HTR-8/SVneo (cell line): ENCODE results near the gene STPG3.

ENCODE experiments used
- DNase-seq: peaks from one replicate; pipeline ENCODE4 v3.0.0; 2011; ENCODE audit warnings: low spot score, mixed read lengths; ENCODE audit not compliant: insufficient read length
- FAIRE-seq: peaks from 2 replicates; lab custom pipeline; 2011; peaks lifted over from hg19 to GRCh38; lab: Jason Lieb, UNC

Gene STPG3

DNA sequence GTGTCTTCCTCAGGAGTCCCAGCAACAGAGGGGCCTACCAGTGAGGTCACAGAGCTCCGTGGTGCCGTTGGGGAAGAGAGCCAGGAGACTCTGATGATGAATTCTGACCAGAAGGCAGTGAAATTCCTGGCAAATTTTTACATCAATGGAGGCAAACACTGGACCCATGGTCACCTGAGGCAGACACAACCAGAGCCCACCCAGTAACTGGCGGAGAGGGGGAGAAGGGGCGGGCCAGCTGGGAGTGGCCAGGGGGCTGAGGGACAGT, at the start of gene STPG3:
Gene STPG3, plus strand, starts transcription at position 93 of the 268 bp plus-strand sequence. Its CDS starts 1 bp downstream, at position 94.
- DNase-seq: no peak
- no peak for FAIRE-seq

DNA sequence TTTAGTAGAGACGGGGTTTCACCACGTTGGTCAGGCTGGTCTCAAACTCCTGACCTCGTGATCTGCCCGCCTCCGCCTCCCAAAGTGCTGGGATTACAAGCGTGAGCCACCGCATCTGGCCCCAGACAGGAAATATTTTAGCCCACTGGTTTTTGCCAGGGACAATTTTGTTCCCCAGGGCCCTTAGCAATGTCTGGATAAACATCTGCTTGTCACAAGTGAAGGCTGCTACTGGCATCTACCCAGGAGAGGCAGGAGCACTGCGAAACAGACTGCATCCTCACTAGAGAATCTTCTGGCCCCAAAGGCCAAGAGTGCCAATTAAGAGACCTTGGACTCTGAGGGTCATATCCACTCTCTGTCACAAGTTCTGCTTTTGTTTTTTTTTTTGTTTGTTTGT, 48.1 kb upstream of the STPG3 start:
- no peak for DNase-seq
- no peak for FAIRE-seq

DNA sequence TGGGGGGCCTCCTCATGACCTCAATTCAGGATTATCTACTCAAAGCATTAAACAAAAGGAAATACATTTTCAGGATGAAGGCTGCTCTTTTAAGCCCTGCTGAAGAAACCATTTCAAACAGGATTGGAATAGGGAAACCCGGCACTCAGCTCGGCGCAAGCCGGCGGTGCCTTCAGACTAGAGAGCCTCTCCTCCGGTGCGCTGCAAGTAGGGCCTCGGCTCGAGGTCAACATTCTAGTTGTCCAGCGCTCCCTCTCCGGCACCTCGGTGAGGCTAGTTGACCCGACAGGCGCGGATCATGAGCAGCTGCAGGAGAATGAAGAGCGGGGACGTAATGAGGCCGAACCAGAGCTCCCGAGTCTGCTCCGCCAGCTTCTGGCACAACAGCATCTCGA, 46.4 kb upstream of the STPG3 start:
- FAIRE-seq: no peak
- DNase-seq: no peak

DNA sequence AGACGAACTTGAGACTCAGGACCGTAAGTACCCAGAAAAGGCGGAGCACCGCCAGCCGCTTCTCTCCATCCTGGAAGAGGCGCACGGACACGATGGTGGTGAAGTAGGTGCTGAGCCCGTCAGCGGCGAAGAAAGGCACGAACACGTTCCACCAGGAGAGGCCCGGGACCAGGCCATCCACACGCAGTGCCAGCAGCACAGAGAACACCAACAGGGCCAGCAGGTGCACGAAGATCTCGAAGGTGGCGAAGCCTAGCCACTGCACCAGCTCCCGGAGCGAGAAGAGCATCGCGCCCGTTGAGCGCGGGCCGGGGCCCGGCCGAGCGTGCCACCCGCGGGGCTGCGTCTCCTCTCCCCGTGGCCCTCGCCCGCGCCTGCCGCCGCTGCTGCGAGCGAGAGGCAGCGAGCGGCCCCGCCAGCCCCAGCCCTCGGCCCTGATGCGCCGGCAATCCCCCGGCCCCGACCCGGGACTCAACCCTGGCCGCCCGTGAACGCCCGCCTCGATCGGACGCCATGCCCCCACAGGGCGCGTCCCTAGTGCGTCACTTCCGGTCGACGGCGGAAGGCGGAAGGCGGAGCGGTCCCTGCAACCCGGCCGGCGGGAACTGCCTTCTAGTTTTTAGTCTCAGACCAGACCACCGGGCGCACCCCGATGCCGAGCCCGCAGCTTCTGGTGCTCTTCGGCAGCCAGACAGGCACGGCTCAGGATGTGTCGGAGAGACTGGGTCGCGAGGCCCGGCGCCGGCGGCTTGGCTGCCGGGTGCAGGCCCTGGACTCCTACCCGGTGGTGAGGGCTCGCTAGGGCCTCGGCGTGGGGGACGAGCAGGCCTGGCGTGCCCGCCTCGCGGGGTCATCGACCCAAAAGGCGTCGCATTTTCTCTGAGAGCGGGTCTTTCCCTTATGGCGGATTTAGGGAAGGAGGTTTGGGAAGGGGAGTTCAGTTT, 45.7 kb upstream of the STPG3 start, which contains the start of the genes NDOR1 and TMEM203:
Gene NDOR1, plus strand, starts transcription at position 575 of the 944 bp plus-strand sequence. Its CDS starts 78 bp downstream, at position 653.
Gene TMEM203, minus strand, starts transcription at position 523 of the 944 bp plus-strand sequence. Its CDS starts 234 bp downstream, at position 289.
- peak; percentile 85 for DNase-seq
- FAIRE-seq: peak; percentile 48

DNA sequence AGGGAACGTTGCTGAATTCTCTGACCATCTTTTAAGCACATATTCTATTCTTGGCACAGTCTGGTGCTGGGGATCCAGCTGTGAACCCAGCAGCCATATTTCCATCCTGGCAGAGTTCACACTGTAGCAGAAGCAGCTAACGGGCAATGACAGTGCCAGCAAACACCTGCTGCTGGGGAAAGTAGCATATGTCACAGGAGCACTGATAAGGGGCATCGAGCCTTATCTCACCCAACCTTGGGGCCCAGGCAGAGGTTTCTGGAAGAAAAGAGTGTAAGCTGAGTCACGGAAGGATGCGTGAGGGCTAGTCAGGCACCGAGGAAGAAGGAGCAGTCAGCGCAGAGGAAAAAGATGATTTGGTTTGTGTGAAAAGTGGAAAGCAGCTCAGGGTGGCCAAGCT, 44.5 kb upstream of the STPG3 start:
- no peak for FAIRE-seq

DNA sequence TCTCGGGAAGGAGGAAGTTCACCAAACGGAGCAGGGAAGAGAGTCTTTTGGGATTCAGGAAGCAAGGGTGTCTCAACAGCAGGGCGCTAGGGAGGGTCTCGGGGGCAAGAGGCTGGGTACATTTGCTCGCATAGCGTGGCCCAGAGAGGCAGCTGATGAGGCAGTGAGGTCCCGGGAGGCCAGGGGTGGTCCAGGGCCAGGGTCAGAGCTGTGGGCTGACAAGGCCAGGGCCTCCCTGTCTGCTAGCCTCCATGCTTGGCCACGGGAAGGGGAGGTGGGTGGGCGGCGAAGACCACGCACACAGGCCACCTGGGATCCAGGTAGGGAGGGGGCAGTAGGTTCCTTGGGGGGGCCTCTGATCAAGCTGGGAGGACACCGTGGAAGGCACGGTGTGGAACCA, 39.6 kb upstream of the STPG3 start:
- no peak for FAIRE-seq
- no peak for DNase-seq

More for the DNA sequence above, 44.5 kb upstream of the STPG3 start:
- no peak for DNase-seq

DNA sequence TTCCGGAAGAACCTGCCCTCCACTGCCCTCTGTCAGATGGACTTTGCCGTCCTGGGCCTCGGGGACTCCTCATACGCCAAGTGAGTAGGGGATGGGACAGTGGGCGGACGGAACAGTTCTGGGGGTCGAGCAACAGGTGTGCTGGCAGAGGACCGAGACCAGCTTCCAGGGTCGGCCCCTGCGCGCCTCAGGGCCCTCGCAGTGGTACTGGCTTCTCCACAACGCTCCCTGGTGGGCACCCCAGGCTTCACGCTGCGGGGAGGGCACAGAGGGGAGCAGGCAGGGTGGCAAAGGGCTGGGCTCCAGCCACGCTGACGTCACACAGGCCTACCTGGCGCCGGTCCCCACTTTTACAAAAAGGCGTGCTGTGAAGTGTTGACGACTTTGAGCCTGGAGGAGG, 38.6 kb upstream of the STPG3 start:
- DNase-seq (no peak), FAIRE-seq (no peak)

DNA sequence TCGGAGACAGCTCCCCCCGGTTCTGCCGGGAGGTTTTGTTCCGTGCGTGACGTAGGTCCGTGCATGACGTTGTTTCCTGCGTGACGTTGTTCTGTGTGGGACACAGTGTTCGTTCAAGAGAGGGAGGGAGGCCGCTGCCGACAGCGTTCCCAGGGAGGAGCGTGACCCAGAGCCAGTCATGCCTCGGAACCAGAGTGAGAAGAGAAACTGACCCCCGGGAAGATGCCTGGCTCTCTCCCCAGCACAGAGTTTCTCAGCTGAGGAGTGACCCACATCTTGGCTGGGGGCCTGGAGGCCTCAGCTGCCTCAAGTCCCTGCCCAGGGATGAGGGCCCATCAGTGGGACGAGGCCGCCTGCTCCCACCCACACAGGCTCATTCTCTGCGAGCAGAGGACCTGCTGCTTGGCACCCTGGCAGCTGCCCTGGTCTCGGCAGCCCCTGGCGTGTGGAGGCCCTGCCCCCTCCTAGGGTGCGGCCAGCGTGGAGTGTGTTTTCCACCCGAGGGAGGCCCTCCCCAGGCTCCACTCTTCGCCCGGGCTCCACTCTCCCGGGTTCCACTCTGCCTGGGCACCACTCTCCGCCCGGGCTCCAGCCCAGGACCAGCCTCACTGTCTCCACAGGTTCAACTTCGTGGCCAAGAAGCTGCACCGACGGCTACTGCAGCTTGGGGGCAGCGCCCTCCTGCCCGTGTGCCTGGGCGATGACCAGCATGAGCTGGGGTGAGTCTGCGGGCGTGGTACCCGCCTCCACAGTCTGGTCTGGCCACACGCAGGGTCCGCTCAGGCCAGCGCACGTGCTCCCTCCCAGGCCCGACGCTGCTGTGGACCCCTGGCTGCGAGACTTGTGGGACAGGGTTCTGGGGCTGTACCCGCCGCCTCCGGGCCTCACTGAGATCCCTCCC, 37.7 kb upstream of the STPG3 start:
- no peak for FAIRE-seq
- no peak for DNase-seq

DNA sequence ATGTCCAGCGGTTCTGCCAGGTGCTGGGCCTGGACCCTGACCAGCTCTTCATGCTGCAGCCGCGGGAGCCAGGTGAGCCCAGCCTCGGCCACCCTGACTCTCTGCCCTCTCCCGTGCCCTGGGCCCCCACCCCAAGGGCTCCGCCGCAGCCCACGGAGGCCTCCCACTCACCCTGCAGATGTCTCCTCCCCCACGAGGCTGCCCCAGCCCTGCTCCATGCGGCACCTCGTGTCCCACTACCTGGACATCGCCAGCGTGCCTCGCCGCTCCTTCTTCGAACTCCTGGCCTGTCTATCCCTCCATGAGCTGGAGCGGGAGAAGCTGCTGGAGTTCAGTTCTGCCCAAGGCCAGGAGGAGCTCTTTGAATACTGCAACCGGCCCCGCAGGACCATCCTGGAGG, 36.5 kb upstream of the STPG3 start:
- DNase-seq: no peak

DNA sequence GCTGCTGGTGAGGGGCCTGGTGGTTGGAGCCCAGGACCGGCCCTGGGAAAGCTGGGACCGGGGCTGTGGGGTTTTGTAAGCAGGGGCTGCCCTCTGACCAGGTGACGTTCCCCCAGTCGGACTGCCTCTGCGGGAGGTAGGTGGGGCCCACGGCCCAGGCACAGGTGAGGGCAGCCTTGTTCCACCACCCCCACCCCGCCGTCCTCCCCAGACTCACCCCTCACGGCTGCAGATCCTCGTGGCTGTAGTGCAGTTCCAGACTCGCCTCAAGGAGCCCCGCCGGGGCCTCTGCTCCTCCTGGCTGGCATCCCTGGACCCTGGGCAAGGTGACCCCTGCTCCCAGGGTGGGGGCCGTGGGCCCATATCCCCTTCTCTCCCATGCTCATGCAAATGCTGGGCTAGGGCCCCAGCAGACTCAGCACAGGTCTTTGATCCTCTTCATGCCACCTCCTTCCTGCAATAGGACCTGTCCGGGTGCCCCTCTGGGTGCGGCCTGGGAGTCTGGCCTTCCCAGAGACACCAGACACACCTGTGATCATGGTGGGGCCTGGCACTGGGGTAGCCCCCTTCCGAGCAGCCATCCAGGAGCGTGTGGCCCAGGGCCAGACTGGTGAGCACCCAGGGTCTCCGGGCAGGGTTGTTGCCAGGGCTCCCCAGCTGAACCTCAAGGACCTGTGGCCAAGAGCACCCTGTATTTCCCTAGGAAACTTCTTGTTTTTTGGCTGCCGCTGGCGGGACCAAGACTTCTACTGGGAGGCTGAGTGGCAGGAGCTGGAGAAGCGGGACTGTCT, 35.7 kb upstream of the STPG3 start:
- DNase-seq (no peak), FAIRE-seq (no peak)

More for the DNA sequence above, 36.5 kb upstream of the STPG3 start:
- no peak for FAIRE-seq

DNA sequence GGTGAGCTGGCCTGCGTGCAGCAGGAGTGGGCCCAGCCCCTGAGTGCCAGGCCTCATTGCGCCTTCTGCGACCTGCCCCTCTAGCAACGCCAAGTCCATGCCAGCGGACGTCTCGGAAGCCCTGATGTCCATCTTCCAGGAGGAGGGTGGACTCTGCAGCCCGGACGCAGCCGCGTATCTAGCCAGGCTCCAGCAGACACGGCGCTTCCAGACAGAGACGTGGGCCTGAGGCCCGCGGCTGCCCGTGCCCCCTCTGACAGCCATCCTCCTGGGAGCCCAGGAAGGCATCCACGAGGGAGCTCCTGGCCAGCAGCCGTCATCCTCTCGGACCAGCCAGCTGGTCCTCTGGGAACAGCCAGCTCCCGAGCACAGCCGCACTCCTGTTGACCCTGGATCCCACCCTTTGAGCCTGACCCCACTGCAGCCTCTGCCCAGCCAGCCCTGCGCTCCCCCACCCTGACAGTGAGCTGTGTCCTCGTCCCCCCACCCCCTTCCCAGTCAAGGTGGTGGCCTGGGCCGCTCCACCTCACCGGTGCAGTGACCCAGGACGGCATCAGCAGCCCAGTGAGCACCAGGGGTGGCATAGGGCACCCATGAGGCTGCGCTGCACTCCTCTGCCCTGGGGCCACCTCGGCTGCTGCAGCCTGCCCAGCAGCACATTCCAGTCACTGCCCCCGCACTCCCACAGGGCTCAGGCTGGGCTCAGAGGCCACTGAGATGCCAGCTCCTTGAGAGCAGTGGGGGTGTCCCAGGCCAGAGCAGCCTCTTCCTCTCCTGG, 34.7 kb upstream of the STPG3 start:
- DNase-seq (no peak), FAIRE-seq (no peak)

DNA sequence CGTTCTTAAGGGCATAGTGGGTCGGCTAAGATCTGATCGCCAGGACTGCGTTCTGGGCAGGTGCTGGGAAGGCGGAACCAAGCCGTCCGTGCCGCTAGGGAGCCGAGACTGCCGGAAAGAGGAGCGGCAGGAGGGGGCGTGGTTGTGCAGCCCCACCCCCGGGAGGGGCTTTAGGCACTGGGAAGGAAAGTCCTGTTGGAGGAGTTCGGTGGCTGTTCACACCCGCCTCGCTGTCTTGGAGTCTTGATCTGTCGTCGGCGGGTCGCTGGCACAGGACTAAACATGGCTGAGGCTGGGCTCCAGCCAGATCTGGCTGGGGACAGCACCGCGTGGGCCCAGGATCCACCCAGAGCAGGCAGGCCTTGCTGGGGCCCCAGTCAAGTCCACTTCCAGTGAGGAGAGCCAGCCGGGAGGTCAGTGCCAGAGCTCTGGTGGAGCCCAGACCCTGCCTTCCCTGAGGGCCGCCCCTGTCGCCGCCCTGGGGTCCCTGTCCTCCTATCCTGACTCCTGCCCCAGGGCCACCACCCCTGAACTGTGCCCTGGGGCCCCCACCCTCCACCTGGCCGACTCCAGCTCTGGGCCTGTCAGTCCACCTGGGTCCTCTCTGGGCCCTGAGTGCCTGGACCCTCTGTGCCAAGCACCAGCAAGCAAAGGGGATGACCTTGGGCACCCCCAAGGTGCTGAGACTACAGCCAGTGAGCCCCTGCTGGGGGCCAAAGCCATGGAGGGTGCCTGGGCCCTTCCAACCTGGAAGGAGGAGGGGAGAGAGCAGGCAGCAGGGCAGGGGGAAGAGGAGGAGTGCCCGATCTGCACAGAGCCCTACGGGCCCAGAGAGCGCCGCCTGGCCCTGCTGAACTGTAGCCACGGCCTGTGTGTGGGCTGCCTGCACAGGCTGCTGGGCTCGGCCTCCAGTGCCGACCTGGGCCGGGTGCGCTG, 33.5 kb upstream of the STPG3 start:
- DNase-seq (no peak), FAIRE-seq (no peak)

DNA sequence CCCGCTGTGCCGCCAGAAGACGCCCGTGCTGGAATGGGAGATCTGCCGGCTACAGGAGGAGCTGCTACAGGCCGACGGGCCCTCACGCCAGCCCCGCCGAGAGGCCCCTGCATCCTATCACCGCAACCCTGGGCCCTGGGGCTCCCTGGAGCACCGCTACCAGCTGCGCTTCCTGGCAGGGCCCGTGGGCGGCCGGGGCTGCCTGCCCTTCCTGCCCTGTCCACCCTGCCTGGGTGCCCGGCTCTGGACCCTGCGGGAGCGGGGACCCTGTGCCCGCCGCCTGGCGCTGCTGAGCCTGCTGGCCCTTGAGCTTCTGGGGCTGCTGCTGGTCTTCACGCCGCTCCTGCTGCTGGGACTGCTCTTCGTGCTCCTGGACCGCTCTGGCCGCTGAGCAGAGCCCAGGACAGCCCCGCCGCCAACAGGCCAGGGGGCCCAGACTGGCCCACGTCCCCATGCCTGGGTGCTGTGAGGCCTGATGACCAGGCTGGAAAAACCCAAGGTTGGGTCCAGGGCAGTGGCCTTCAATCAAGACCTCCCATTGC, 32.8 kb upstream of the STPG3 start:
- no peak for FAIRE-seq

DNA sequence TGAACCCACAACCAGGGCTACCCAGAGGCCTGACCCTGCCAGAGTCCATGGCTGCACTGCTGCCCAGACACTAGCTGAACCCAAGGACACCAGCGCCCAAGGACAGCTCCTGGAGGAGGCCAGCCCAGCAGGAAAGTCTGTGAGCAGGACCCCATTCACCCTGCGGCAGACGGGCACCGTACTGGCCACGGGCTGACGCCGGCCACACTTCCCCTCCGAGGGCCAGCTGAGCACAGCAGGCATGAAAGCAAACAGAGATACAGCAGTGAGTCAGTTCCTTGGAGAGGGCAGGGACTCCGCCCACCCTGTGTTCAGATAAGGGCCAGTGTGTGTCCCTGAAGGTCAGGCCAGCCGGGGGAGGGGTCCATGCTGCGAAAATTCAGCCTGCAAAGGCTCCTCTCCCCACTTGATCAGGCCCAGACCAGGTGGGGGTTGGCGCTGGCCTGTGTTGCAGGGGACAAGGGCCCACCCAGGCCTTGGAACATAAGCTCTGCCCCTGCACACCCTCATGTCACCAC, 32.3 kb upstream of the STPG3 start:
- no peak for DNase-seq

More for the DNA sequence above, 32.8 kb upstream of the STPG3 start:
- no peak for DNase-seq

DNA sequence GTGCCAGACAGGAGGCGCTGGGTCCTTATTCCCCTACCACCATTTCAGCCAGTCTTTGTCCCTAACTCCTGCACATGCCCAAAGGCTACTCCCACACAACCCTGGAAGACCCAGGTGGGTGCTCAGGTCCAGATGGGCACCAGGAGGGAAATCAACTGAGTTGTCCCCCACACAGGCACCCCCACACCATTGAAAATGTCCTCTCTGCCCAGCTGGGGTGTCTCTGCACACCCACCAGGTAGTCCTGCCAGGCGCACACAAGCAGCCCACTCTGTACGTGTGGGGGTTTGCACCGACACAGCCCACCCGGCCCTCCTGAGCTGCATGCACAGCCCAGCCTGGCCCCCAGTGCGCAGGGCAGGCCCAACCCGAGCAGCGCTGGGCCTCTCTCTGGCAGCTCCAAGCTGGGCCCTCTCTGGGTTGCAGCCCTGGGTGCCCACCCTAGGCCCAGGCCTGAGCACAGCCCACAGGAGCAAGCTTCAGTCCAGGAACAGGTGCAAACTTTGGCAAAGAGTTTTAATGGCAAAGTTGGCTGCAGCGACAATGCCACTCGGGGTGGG, 31.2 kb upstream of the STPG3 start:
- no peak for DNase-seq
- FAIRE-seq: no peak

More for the DNA sequence above, 32.3 kb upstream of the STPG3 start:
- FAIRE-seq: no peak

DNA sequence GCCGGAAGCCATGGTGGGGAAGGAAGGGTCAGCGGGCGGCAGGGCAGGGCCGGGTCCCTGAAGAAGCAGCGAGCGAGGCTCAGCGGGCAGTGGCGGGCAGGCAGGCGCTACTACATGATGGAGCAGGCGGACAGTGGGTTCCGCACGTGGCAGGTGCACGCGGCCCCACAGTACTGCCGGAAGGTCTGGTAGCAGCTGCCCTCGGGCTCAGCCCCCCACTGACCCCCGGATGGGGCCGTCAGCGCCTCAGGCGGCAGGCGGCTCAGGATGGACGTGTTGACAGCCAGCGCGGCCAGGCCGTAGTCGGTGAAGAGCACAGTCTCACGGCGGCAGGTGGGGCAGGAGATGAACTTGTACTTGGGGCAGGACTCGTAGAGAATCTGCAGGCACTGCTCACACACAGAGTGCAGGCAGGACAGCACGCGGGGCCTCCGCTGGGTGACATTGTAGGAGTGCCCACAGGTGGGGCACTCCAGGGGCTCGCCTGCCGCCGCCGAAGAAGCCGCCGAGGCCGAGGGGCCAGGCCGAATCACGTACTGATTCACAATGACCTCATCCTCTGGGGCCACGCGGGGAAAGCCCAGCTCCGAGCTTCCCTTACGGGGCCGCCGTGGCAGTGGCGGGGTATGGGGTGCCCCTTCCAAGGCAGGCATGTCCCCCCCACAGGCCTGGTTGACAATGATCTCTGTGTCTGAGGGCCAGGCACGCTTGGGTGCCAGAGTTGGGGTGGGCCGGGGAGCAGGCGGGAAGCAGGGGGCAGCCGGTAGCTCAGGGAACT, 30.6 kb upstream of the STPG3 start:
- FAIRE-seq: no peak
- no peak for DNase-seq

DNA sequence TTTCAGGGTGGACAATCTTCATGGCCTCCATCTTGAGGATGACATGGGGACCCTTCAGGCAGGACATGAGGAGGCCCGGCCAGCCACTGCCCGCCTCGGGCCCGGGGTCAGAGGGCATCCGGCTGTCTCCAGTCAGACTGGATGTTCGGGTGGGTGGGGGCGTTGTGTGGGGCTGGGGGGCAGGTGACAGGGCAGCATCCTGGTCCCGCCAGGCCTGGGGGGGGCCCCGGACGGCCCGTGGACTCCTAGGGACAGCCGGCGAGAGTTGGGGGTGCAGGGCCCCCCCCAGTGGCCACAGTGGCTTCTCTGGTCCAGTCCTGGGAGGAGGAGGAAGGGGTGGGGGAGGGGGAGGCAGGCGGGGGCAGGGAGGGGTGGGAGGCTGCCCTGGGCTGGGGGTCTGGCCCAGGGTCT, 30.0 kb upstream of the STPG3 start:
- DNase-seq (no peak), FAIRE-seq (no peak)
